ENCODE measurements around the gene TFDP1. TPM values are rescaled to one million over a fixed set of nuclear protein-coding genes. Genes with fewer than 3 reads are reported as not detected.

Gene TFDP1
- total and polyA plus RNA-seq, 2 of the 4 experiments (the other 2 are of a cell fraction) = 59.3 to 97.0 TPM

GRCh38 chr13:113638806-113639205 lies 54.3 kb downstream of the TFDP1 start:
- H4K20me1 ChIP-seq (ENCODE audit: insufficient read depth, low read length) = no peaks in the 10 kb centered on the region; the same call in 1 of the 2 replicates
- no peak overlapping the region for H2BK15ac ChIP-seq (ENCODE audit: low read depth, low read length)
- no peak overlapping the region for H3K4me3 ChIP-seq (ENCODE audit: insufficient read depth, low read depth, low read length)
- WGBS, 2 experiments (ENCODE audit: extremely low coverage in 2 of 2, insufficient read length in 1 of 2) = 80% methylated on average over 2 of the region's 8 CpGs; no CpG with 5 or more reads in 1 of the 2 experiments
- no peaks in the 10 kb centered on the region for H3K4me1 ChIP-seq (ENCODE audit: control insufficient read depth, insufficient read depth, low read length)
- peaks cover 58% of the 10 kb centered on the region for H3K36me3 ChIP-seq (ENCODE audit: control insufficient read depth, insufficient read depth, low read length)
- dilution Hi-C loops (cut with HindIII; ENCODE audit: low sequenced_read_pairs, unreplicated experiment) (no loop called here), in situ Hi-C loops (cut with MboI; ENCODE audit: low sequenced_read_pairs) (no loop called here), intact Hi-C loops (cut with micrococcal nuclease) (no loop called here)
- no peak overlapping the region for H3K9ac ChIP-seq (ENCODE audit: low read depth, low read length)
- H2BK5ac ChIP-seq (ENCODE audit: low read depth, low read length, poor library complexity, severe bottlenecking) = no peak overlapping the region
- POLR2A ChIA-PET (ENCODE audit: unreplicated experiment) = no interaction called here
- peaks cover 8 to 30% of the 10 kb centered on the region in 2 experiments; a peak in 3 of 4 replicates for H3K79me1 ChIP-seq (ENCODE audit: low read depth in 1 of 2, low read length in 2 of 2)
- no peaks in the 10 kb centered on the region for H3K9me3 ChIP-seq (ENCODE audit: control insufficient read depth, insufficient read depth, low read length)
- H3K4ac ChIP-seq (ENCODE audit: low read depth, low read length) = no peak overlapping the region
- no peak overlapping the region for H4K5ac ChIP-seq (ENCODE audit: low read depth, low read length)
- CTCF ChIA-PET = no interaction called here
- no peak overlapping the region for H3K27ac ChIP-seq (ENCODE audit: insufficient read depth, low read length)
- no TSS peak for BruUV-seq (replicated peaks)
- no peaks in the 10 kb centered on the region for H3K27me3 ChIP-seq (ENCODE audit: control insufficient read depth, insufficient read depth, low read length)
- ATAC-seq (ENCODE audit: low read depth) = no peak
- no peak overlapping the region for H2AFZ ChIP-seq (replicated peaks; ENCODE audit: low read length, poor library complexity)
- H3K56ac ChIP-seq (ENCODE audit: extremely low read depth, insufficient read depth, low read length) = no peak overlapping the region
- no peak overlapping the region for H2BK120ac ChIP-seq (ENCODE audit: low read depth, low read length)
- peaks cover 13% of the 10 kb centered on the region; the same call in 1 of the 2 replicates for H3K9me1 ChIP-seq (ENCODE audit: insufficient read depth, low read length)
- H4K8ac ChIP-seq (ENCODE audit: low read depth in 2 of 2, low read length in 2 of 2) = no peak overlapping the region
- no peak overlapping the region for H3K23ac ChIP-seq (ENCODE audit: low read depth, low read length)
- no peak overlapping the region for H2AK9ac ChIP-seq (replicated peaks; ENCODE audit: low read depth, low read length, poor library complexity)
- no peak for DNase-seq
- no peak overlapping the region for H4K91ac ChIP-seq (ENCODE audit: insufficient read depth, low read depth, low read length)
- H3K14ac ChIP-seq (replicated peaks; ENCODE audit: low read depth, low read length) = no peak overlapping the region
- no peak overlapping the region for H2BK20ac ChIP-seq (ENCODE audit: low read depth, low read length)
- no peak overlapping the region for H2AK5ac ChIP-seq (ENCODE audit: low read depth, low read length)
- no peak for TF ChIP-seq CEBPB (IDR thresholded peaks at IDR 0.05; ENCODE audit: low read depth, low read length)
- no peak for TF ChIP-seq ELK1 (IDR thresholded peaks at IDR 0.05; ENCODE audit: borderline replicate concordance, low read depth, low read length)
- TF ChIP-seq NFE2L2 (IDR thresholded peaks at IDR 0.05; ENCODE audit: low read depth, low read length) = no peak
- no peak for TF ChIP-seq BHLHE40 (IDR thresholded peaks at IDR 0.05; ENCODE audit: low read depth, low read length)
- TF ChIP-seq CHD1 (IDR thresholded peaks at IDR 0.05; ENCODE audit: low read depth, low read length) = no peak
- TF ChIP-seq CTCF (conservative IDR thresholded peaks at IDR 0.05; ENCODE audit: low read depth, low read length) = no peak
- no peak for TF ChIP-seq USF2 (IDR thresholded peaks at IDR 0.05; ENCODE audit: low read depth, low read length)
- TF ChIP-seq MAFK (IDR thresholded peaks at IDR 0.05; ENCODE audit: low read depth, low read length) = no peak
- no peak for TF ChIP-seq FOS (IDR thresholded peaks at IDR 0.05; ENCODE audit: low read depth, low read length)
- TF ChIP-seq POLR2A (IDR thresholded peaks at IDR 0.05; ENCODE audit: low read depth, low read length) = no peak
- no peak for TF ChIP-seq SMC3 (IDR thresholded peaks at IDR 0.05; ENCODE audit: low read depth, low read length)
- TF ChIP-seq RFX5 (IDR thresholded peaks at IDR 0.05; ENCODE audit: low read depth, low read length) = no peak
- TF ChIP-seq MXI1 (IDR thresholded peaks at IDR 0.05; ENCODE audit: borderline replicate concordance, low read depth, low read length) = no peak
- no peak for TF ChIP-seq RAD21 (IDR thresholded peaks at IDR 0.05; ENCODE audit: low read length)
- TF ChIP-seq MAZ (IDR thresholded peaks at IDR 0.05; ENCODE audit: borderline replicate concordance, low read depth, low read length) = no peak
- no peak for TF ChIP-seq RCOR1 (IDR thresholded peaks at IDR 0.05; ENCODE audit: insufficient replicate concordance, low read length)
- H3K4me2 ChIP-seq (ENCODE audit: low read depth, low read length) = no peak overlapping the region
- no peak overlapping the region for H3K18ac ChIP-seq (ENCODE audit: low read depth, low read length)
